Germinal center (tissue), 1 donor: ENCODE results near the gene EXOSC7.
"Not testable (repeated sequence)": the region's sequence is repeated elsewhere in the genome, so short reads cannot be mapped to it uniquely, and the experiment has no call there.

Experiments
- DNase-seq: peaks from one replicate; pipeline ENCODE4 v3.0.0; 2012; ENCODE audit warnings: mixed read lengths, low spot score

The EXOSC7 gene

GRCh38 chr3:44976002-44976815 is at the start of gene EXOSC7, which contains the start of gene ZDHHC3:
EXOSC7 (plus strand) TSS chr3:44976244; CDS start chr3:44976278, 34 bp downstream.
ZDHHC3 (minus strand) TSS chr3:44976174; CDS start chr3:44959436, 16,738 bp downstream.
- DNase-seq = peak; percentile 96

GRCh38 chr3:44926921-44927320 is 49.1 kb upstream of the EXOSC7 start:
- DNase-seq = no peak

GRCh38 chr3:44927371-44927770 is 48.7 kb upstream of the EXOSC7 start:
- no peak for DNase-seq

GRCh38 chr3:44929782-44930181 is 46.3 kb upstream of the EXOSC7 start:
- DNase-seq = no peak

- no peak for DNase-seq
Observed at GRCh38 chr3:44930911-44931310, 45.1 kb upstream of the EXOSC7 start.

GRCh38 chr3:44931791-44932190 is 44.3 kb upstream of the EXOSC7 start:
- DNase-seq = no peak

GRCh38 chr3:44932271-44932670 is 43.8 kb upstream of the EXOSC7 start:
- DNase-seq = no peak

GRCh38 chr3:44932986-44933944 is 42.8 kb upstream of the EXOSC7 start:
- no peak for DNase-seq

- no peak for DNase-seq
Observed at GRCh38 chr3:44939581-44940036, 36.4 kb upstream of the EXOSC7 start.

- DNase-seq = no peak
Observed at GRCh38 chr3:44942202-44942921, 33.7 kb upstream of the EXOSC7 start.

GRCh38 chr3:44948239-44948638 is 27.8 kb upstream of the EXOSC7 start:
- DNase-seq = no peak

- DNase-seq = not testable (repeated sequence)
Observed at GRCh38 chr3:44949770-44950169, 26.3 kb upstream of the EXOSC7 start.

GRCh38 chr3:44950275-44950734 is 25.7 kb upstream of the EXOSC7 start:
- no peak for DNase-seq

- no peak for DNase-seq
Observed at GRCh38 chr3:44952689-44953088, 23.4 kb upstream of the EXOSC7 start.

- no peak for DNase-seq
Observed at GRCh38 chr3:44954304-44954703, 21.7 kb upstream of the EXOSC7 start.

- DNase-seq = peak; percentile 53
Observed at GRCh38 chr3:44954962-44955361, 21.1 kb upstream of the EXOSC7 start.

- DNase-seq = no peak
Observed at GRCh38 chr3:44955917-44956316, 20.1 kb upstream of the EXOSC7 start.

GRCh38 chr3:44957986-44958385 is 18.1 kb upstream of the EXOSC7 start:
- DNase-seq = no peak

- DNase-seq = no peak
Observed at GRCh38 chr3:44958386-44958785, 17.7 kb upstream of the EXOSC7 start.

GRCh38 chr3:44960387-44961026 is 15.5 kb upstream of the EXOSC7 start:
- DNase-seq = no peak

GRCh38 chr3:44961888-44962287 is 14.2 kb upstream of the EXOSC7 start:
- no peak for DNase-seq
